H1 (cell line): Measurements from ENCODE around the gene CACNA2D3. TPM values are rescaled to one million over a fixed set of nuclear protein-coding genes. Genes with fewer than 3 reads are reported as not detected.

ENCODE experiments used
- CTCF ChIA-PET: fragments of 300-600 bp; sonication (Branson Sonifier 250); formaldehyde crosslinking; loops from one replicate; lab custom pipeline; 2021; ENCODE audit not compliant: partially characterized antibody; lab: Charles Lee
- POLR2A ChIA-PET: fragments of 300-600 bp; sonication (Branson Sonifier 250); formaldehyde crosslinking; loops from one replicate; lab custom pipeline; 2021; ENCODE audit warnings: inconsistent platforms; ENCODE audit not compliant: partially characterized antibody; lab: Charles Lee
- DNase-seq, 2 experiments: peaks; one replicate each; pipeline versions ENCODE4 v3.0.0 to v3.0.0-alpha.2; 2010 to 2022; ENCODE audit warnings: low spot score in 2 of 2, low read depth in 1 of 2, mixed read lengths in 1 of 2
- FAIRE-seq: peaks from 2 replicates; lab custom pipeline; 2011; peaks lifted over from hg19 to GRCh38; lab: Jason Lieb, UNC
- H2AFZ ChIP-seq: 2 replicates; pipeline ENCODE4 v1.8.1; 2012; ENCODE audit warnings: low read length, inconsistent platforms
- H2AK5ac ChIP-seq: 2 replicates; pipeline ENCODE4 v1.6.1; 2013; ENCODE audit warnings: low read depth, low read length
- H2BK120ac ChIP-seq: replicated peaks from 2 replicates; pipeline ENCODE3; 2013; ENCODE audit warnings: low read depth, low read length, inconsistent platforms
- H2BK12ac ChIP-seq: 2 replicates; pipeline ENCODE4 v1.6.1; 2013; ENCODE audit warnings: low read depth, low read length
- H2BK15ac ChIP-seq: 2 replicates; pipeline ENCODE4 v1.6.1; 2013; ENCODE audit warnings: low read length
- H2BK20ac ChIP-seq: 2 replicates; pipeline ENCODE4 v1.6.1; 2013; ENCODE audit warnings: low read length
- H2BK5ac ChIP-seq: 2 replicates; pipeline ENCODE4 v1.6.1; 2013; ENCODE audit warnings: low read depth, low read length
- H3K14ac ChIP-seq: 2 replicates; pipeline ENCODE4 v1.6.1; 2013; ENCODE audit warnings: inconsistent platforms; ENCODE audit not compliant: insufficient read length
- H3K18ac ChIP-seq: 2 replicates; pipeline ENCODE4 v1.6.1; 2013; ENCODE audit warnings: low read length; ENCODE audit errors: extremely low read depth
- H3K23ac ChIP-seq: 2 replicates; pipeline ENCODE4 v1.6.1; 2013; ENCODE audit warnings: inconsistent platforms; ENCODE audit not compliant: insufficient read length
- H3K23me2 ChIP-seq: 2 replicates; pipeline ENCODE4 v1.6.1; 2013; ENCODE audit warnings: low read depth, low read length
- H3K27ac ChIP-seq: 2 replicates; pipeline ENCODE4 v1.6.1; 2011; ENCODE audit warnings: low read depth, low read length, inconsistent platforms
- H3K27me3 ChIP-seq, 4 experiments: replicated peaks in 1 of 4; 1 replicate in 1 of 4; 2 replicates in 3 of 4; pipeline versions ENCODE4 v1.6.1 to v1.8.1; 2011 to 2013; ENCODE audit warnings: low read length in 3 of 4, mild to moderate bottlenecking in 3 of 4, inconsistent platforms in 2 of 4, mixed read lengths in 2 of 4, moderate library complexity in 1 of 4; ENCODE audit not compliant: control insufficient read depth in 3 of 4, insufficient read depth in 3 of 4; ENCODE audit errors: extremely low read depth in 1 of 4
- H3K36me3 ChIP-seq, 4 experiments: 2 replicates each; pipeline versions ENCODE4 v1.6.1 to v1.8.1; 2011 to 2013; ENCODE audit warnings: mild to moderate bottlenecking in 4 of 4, low read length in 3 of 4, moderate library complexity in 2 of 4, control low read depth in 1 of 4, inconsistent platforms in 1 of 4; ENCODE audit not compliant: insufficient read depth in 4 of 4, control insufficient read depth in 2 of 4
- H3K4ac ChIP-seq: replicated peaks from 2 replicates; pipeline ENCODE3; 2013; ENCODE audit warnings: low read length, low read depth, mixed read lengths, inconsistent platforms; ENCODE audit not compliant: insufficient read length
- H3K4me1 ChIP-seq, 4 experiments: replicated peaks in 1 of 4; 1 replicate in 1 of 4; 2 replicates in 3 of 4; pipeline versions ENCODE4 v1.6.1 to v1.8.1; 2011 to 2013; ENCODE audit warnings: low read length in 3 of 4, inconsistent platforms in 2 of 4, mixed read lengths in 1 of 4; ENCODE audit not compliant: insufficient read depth in 4 of 4, control insufficient read depth in 3 of 4
- H3K4me2 ChIP-seq, 2 experiments: 2 replicates each; pipeline versions ENCODE4 v1.6.1 to v1.8.1; 2011 to 2013; ENCODE audit warnings: low read depth in 2 of 2, low read length in 2 of 2, control low read depth in 1 of 2, inconsistent platforms in 1 of 2, mild to moderate bottlenecking in 1 of 2; ENCODE audit not compliant: insufficient read depth in 1 of 2
- H3K4me3 ChIP-seq, 4 experiments: fragments of 200-600, 300-600 bp in 1 of 4; sonication (generic), shearing (Covaris generic), sonication (Bioruptor Twin) in 1 of 4; 2 replicates each; pipeline versions ENCODE4 v1.5.1 to v1.8.1; 2011 to 2016; ENCODE audit warnings: low read length in 4 of 4, low read depth in 3 of 4, control low read depth in 2 of 4, inconsistent platforms in 2 of 4, mild to moderate bottlenecking in 2 of 4, mixed read lengths in 1 of 4, moderate library complexity in 1 of 4; ENCODE audit not compliant: insufficient read depth in 2 of 4; ENCODE audit errors: extremely low read depth in 1 of 4
- H3K56ac ChIP-seq: replicated peaks from 2 replicates; pipeline ENCODE3; 2013; ENCODE audit warnings: low read depth, mild to moderate bottlenecking, mixed read lengths, low read length, inconsistent platforms; ENCODE audit not compliant: insufficient read length
- H3K79me1 ChIP-seq: 2 replicates; pipeline ENCODE4 v1.6.1; 2013; ENCODE audit warnings: low read depth, low read length, control low read depth
- H3K79me2 ChIP-seq, 2 experiments: 2 replicates each; pipeline versions ENCODE4 v1.6.1 to v1.8.1; 2012 to 2013; ENCODE audit warnings: low read length in 2 of 2, mild to moderate bottlenecking in 2 of 2, inconsistent platforms in 1 of 2; ENCODE audit not compliant: insufficient read depth in 2 of 2, control insufficient read depth in 1 of 2
- H3K9ac ChIP-seq, 4 experiments: replicated peaks in 1 of 4; 1 replicate in 1 of 4; 2 replicates in 3 of 4; pipeline versions ENCODE4 v1.6.1 to v1.8.1; 2011 to 2013; ENCODE audit warnings: low read depth in 3 of 4, low read length in 3 of 4, control low read depth in 2 of 4, mild to moderate bottlenecking in 2 of 4, moderate library complexity in 2 of 4, inconsistent platforms in 1 of 4; ENCODE audit errors: extremely low read depth in 1 of 4
- H3K9me3 ChIP-seq, 2 experiments: 2 replicates each; pipeline versions ENCODE4 v1.6.1 to v1.8.1; 2012 to 2013; ENCODE audit warnings: mild to moderate bottlenecking in 2 of 2, moderate library complexity in 2 of 2, control low read depth in 1 of 2, inconsistent platforms in 1 of 2, low read depth in 1 of 2, low read length in 1 of 2, mixed read lengths in 1 of 2; ENCODE audit not compliant: insufficient read depth in 2 of 2
- H4K20me1 ChIP-seq, 2 experiments: replicated peaks in 1 of 2; 2 replicates each; pipeline versions ENCODE3 to v1.8.1; 2011 to 2013; ENCODE audit warnings: inconsistent platforms in 2 of 2, low read length in 2 of 2, mild to moderate bottlenecking in 1 of 2; ENCODE audit not compliant: insufficient read depth in 2 of 2, control insufficient read depth in 1 of 2
- H4K5ac ChIP-seq: 2 replicates; pipeline ENCODE4 v1.6.1; 2013; ENCODE audit warnings: low read length, low read depth, mixed read lengths, inconsistent platforms; ENCODE audit not compliant: insufficient read length
- H4K8ac ChIP-seq: 2 replicates; pipeline ENCODE4 v1.8.0; 2013; ENCODE audit warnings: mild to moderate bottlenecking, moderate library complexity, low read length, inconsistent platforms; ENCODE audit not compliant: insufficient read depth; ENCODE audit errors: extremely low read depth
- H4K91ac ChIP-seq: replicated peaks from 2 replicates; pipeline ENCODE3; 2013; ENCODE audit warnings: low read length, mixed read lengths, inconsistent platforms; ENCODE audit not compliant: insufficient read length
- BACH1 ChIP-seq: IDR thresholded peaks from 2 replicates; pipeline ENCODE4 v1.6.1; 2012; ENCODE audit warnings: low read length, improper control_type of control experiment
- KDM5A ChIP-seq: fragments of 200-600 bp; IDR thresholded peaks from 2 replicates; pipeline ENCODE4 v1.7.1; 2012; ENCODE audit warnings: mild to moderate bottlenecking, low read length, inconsistent platforms, mixed read lengths
- RNF2 ChIP-seq: fragments of 200-900, 300-1000 bp; sonication (generic); IDR thresholded peaks from 2 replicates; pipeline ENCODE4 v1.7.1; 2016; ENCODE audit warnings: borderline replicate concordance, low read depth, mild to moderate bottlenecking, antibody characterized with exemption, low read length; ENCODE audit not compliant: poor library complexity, severe bottlenecking; ENCODE audit errors: missing control alignments
- SUZ12 ChIP-seq: fragments of 200-600 bp; sonication (generic); IDR thresholded peaks from 2 replicates; pipeline ENCODE4 v1.6.1; 2012; ENCODE audit warnings: mild to moderate bottlenecking, inconsistent platforms, low read length, moderate library complexity, mixed read lengths
- WGBS, 2 experiments: shearing (Covaris generic) in 1 of 2; methylation state at CpG; one replicate each; pipeline versions ENCODE4 v1.1.6 to v1.1.7; 2013 to 2015; ENCODE audit warnings: low lambda C conversion rate in 2 of 2, mixed read lengths in 2 of 2, inconsistent platforms in 1 of 2, low coverage in 1 of 2, missing lambda C conversion rate in 1 of 2; ENCODE audit not compliant: insufficient replicate concordance in 2 of 2, insufficient coverage in 1 of 2, insufficient read length in 1 of 2; ENCODE audit errors: extremely low coverage in 1 of 2, missing lambda C conversion rate in 1 of 2; 5-methylcytosine and 5-hydroxymethylcytosine counted together
- polyA plus RNA-seq, 7 experiments: library from polyadenylated mRNA; depleted of rRNA in 3 of 7; stranded (reverse) in 5 of 7; unstranded in 2 of 7; fragments of >200 nt in 5 of 7; fragments of 200-250 nt in 2 of 7; gene quantifications; 1 replicate in 5 of 7; 2 replicates in 1 of 7; 4 replicates in 1 of 7; pipeline versions ENCODE4 v1.2.1 to v1.2.3, GENCODE V29; 2011 to 2013; ENCODE audit warnings: missing spikeins in 2 of 7, mixed read lengths in 2 of 7
- total RNA-seq: library from RNA; stranded (reverse); fragmentation: NEBNext Ultra II Directional; extraction: Animal tissue kit (Norgen Biotek cat#: 25700); gene quantifications from 2 replicates; pipeline ENCODE4 v1.2.1, GENCODE V29; 2021
- TF ChIP-seq, protein P1 (sequence below): IDR thresholded peaks from 2 replicates; pipeline ENCODE4 v1.6.1; 2011; ENCODE audit warnings: low read depth, mild to moderate bottlenecking, low read length; ENCODE audit not compliant: insufficient read depth

The CACNA2D3 gene
- total and polyA plus RNA-seq, 2 of the 8 experiments (the other 6 are each of a cell fraction or from before 2014, with no cell fraction given), result 1.5 to 1.8 TPM

DNA sequence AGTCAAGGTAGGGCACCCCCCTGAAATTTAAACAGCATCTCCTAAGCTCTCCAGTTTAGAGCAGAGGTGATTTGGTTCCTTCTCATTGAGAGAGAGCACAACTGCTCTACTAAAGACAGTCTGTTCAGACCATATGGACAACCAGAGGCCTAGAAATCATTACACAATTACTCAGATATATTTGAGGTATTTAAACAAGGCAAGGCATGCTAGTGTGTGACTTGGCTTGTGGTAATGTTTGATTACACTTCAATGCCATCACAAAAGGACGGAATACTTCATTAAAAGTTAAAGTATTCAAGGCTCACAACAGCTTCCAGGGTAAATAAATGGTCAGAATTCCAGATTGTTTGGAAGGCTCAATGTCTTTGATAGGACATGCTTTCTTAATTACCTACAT is 695.3 kb downstream of the CACNA2D3 start:
- peaks cover 35 to 58% (median 48%) of the 10 kb centered on the region in 4 experiments for H3K27me3 ChIP-seq
- FAIRE-seq, result no peak
- no peak overlapping the region for H2BK5ac ChIP-seq
- H3K9me3 ChIP-seq, result no peaks in the 10 kb centered on the region
- H2BK120ac ChIP-seq, result no peak overlapping the region
- no peak overlapping the region for H3K14ac ChIP-seq
- ChIA-PET POLR2A (interaction anchor here (1.6 kb wide), 1 partner anchor 186 kb away, joined by 8 read pairs; no protein-coding TSS in a partner anchor), CTCF (interaction anchor here (5.0 kb wide), 1 partner anchor 13 kb away, joined by 26 read pairs; no protein-coding TSS in a partner anchor)
- H4K8ac ChIP-seq, result no peak overlapping the region
- peaks cover 0 to 6% (median under 1%) of the 10 kb centered on the region in 4 experiments; a peak in 1 of 7 replicates for H3K4me1 ChIP-seq
- no peak overlapping the region for H3K4ac ChIP-seq
- H2BK15ac ChIP-seq, result no peak overlapping the region
- no peaks in the 10 kb centered on the region for H3K23me2 ChIP-seq
- H4K20me1 ChIP-seq, result peaks cover 2% of the 10 kb centered on the region in 2 experiments
- H3K79me1 ChIP-seq, result no peaks in the 10 kb centered on the region
- no peaks in the 10 kb centered on the region for H3K36me3 ChIP-seq
- H3K9ac ChIP-seq, result no peak overlapping the region
- no peak overlapping the region for H3K27ac ChIP-seq
- no peak overlapping the region for H3K56ac ChIP-seq
- H2BK12ac ChIP-seq, result no peak overlapping the region
- WGBS, 2 experiments, result 97% methylated on average over 1 of the region's 1 CpG; no CpG with 5 or more reads in 1 of the 2 experiments
- H3K23ac ChIP-seq, result no peak overlapping the region
- H3K4me2 ChIP-seq, result no peak overlapping the region
- no peak overlapping the region for H2AK5ac ChIP-seq
- no peak for DNase-seq
- no peak overlapping the region for H2AFZ ChIP-seq
- no peaks in the 10 kb centered on the region for H3K79me2 ChIP-seq
- H3K18ac ChIP-seq, result no peak overlapping the region
- H4K91ac ChIP-seq, result no peak overlapping the region
- no peak overlapping the region for H2BK20ac ChIP-seq
- H3K4me3 ChIP-seq, result no peak overlapping the region
- no peak overlapping the region for H4K5ac ChIP-seq
- no peak for TF ChIP-seq KDM5A
- no peak for TF ChIP-seq SUZ12
- TF ChIP-seq, protein P1, sequence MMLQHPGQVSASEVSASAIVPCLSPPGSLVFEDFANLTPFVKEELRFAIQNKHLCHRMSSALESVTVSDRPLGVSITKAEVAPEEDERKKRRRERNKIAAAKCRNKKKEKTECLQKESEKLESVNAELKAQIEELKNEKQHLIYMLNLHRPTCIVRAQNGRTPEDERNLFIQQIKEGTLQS, result no peak
- TF ChIP-seq RNF2, result no peak
- no peak for TF ChIP-seq BACH1
